HG03521 (cell line): Measurements from ENCODE around the gene ZNF629.
"Not testable (repeated sequence)": the region's sequence is repeated elsewhere in the genome, so short reads cannot be mapped to it uniquely, and the experiment has no call there.

Experiments used
- ATAC-seq: cut with Tn5 transposase; IDR thresholded peaks from one replicate; pipeline ENCODE4 v1.9.1; 2021; ENCODE audit warnings: mild to moderate bottlenecking, moderate library complexity; ENCODE audit not compliant: unreplicated experiment

ZNF629 gene

DNA sequence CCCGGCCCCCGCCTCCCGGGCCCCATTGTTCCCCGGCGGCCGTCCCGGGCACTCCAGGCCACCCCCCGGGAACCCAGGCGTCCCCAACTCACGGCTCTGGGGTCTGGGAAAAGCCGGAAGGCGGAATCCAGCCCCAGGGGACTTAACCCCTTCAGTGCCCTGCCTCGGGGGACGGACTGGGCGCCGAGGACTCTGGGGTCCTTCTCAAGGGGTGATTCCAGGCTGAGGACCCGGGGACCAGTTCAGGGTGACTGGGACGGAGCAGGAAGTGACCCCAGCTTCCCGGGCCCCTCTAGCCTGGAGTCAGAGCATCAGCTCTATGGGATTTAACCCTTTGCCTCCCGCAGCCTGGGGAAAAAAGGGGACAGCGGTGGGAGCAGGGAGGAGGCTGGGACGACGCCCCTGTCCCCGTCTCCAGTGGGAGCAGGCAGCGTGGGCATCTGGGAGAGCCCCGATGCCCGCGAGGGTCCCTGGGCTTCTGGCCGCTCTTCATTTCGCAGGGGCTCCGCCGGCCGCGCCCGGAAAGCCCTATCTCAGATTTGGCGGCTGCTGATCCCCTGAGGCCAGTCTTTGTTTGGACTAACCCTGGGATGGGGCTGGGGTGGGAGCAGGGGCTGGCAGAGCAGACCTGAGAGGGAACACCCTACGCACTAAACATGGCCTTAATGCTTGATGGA lies at the start of gene ZNF629:
ZNF629 (minus strand) TSS at position 270 of the 677 bp plus-strand sequence. CDS start 2,723 bp downstream, outside the sequence.
- no peak for ATAC-seq

DNA sequence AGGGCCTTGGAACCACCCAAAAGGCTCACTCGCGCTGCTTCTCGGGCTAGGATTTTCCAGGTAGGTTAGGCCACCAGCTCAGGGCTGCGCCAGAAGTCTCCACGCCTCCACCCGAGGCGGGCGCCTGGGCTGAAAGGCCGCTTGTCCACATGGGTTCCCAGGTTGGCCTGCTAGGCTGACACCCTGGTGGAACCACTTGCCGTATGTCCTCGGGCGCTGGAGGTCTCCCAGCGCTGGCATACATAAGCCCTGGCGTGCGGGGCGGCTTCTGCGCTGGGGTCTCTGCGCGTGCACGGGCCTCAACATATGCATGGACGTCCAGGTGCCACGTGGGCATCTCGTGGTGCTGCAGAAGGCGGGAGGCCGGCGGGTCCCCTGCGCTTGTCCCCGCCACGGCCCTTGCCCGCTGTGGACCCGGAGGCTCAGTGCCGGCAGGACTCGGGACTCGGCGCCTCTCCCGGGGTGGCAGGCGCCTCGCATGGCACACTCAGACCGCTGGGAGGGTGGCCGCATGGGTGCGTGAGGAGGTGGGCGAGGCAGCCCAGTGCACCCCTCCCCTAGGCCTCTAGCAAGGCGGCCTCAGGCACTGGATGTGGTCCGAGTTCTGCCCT lies 47.2 kb upstream of the ZNF629 start:
- ATAC-seq: no peak

DNA sequence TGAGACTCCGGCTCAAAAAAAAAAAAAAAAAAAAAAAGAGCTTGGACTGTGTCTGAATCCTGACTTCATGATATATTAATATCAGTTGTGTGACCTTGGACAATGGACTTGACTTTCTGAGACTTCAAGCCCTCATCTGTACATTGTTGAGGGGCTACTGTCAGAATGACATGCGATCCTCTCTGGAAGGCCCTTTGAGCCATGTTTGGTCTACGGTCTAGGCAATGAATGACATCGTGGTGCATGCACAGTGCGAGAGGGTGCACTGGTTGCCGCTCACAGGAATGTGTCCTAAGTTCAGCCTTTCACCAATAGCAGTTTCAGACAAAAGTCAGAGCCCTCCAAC lies 43.0 kb upstream of the ZNF629 start:
- no peak for ATAC-seq

DNA sequence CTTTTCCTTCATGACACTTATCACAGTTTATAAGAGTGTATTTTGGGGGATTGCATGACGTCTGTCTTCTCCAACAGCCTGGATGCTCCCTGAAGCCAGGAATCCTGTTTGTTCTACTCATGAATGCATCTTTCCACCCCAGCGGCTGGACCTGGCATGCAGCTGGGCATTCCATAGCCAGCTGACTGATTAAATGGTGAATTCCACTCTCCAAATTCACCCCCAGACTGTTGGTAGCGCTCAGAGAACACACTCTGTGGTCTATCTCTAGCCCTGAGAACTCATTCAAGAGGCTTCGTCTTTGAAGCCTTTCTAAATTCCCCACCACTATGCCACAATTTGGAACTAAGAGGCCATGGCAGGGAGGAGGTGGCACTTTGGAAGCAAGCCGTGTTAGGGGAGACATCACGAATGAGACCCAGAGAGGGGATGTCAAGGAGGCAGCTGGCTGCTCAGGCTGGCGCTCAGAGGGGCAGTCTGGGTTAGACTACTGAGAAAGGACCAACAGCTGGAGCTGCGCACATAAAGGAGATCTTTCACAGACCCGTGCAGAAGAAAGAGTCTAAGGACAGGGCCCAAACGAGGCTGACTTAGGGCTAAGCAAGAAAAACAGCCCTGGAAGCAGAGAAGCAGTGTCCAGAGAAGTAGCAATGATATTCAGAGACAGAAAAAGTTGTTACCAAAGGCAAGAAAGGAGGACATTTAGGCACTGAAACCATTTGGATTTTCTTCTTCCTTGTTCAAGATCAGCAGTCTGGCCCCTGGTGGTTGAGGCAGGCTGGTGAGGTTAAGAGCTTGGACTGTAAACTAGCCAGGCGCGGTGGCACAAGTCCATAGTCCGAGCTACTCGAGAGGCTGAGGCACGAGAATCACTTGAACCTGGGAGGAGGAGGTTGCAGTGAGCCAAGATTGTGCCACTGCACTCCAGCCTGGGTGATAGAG lies 42.4 kb upstream of the ZNF629 start:
- ATAC-seq: no peak

DNA sequence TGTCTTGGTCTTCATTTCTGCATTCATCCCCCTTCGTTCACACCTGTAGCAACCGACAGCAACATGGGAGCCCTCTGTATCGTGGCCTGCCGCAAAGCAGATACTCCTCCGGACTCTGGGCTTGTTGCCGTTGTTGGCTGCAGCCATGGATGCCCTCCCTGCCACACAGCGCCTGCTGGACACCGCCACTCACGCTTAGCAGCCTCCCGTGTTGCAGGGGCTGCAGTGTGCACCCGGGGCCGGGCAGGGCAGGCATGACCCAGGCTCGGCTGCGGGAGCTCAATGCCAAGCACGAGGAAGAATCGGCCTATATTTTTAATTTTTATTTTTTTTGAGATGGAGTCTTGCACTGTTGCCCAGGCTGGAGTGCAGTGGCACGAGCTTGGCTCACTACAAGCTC lies 34.9 kb upstream of the ZNF629 start:
- no peak for ATAC-seq

DNA sequence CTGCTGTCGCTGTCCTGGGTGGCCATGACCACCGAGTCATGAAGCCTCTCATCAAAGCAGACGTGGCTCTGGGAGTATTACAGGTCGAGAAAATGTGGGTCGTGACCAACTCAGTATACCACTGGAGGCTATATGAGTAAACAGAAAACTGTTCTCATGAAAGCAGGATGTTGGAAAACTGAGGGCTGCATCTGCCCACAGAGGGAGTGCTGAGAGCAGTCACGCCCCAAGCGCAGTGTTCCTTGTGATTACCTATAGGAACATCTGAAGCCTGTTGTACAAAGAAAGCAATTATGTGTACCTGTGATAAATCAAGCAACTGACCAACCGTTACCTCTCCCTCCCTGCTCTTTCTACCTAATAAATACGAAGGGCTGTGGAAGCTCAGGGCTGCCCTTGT lies 34.4 kb upstream of the ZNF629 start:
- not testable (repeated sequence) for ATAC-seq

DNA sequence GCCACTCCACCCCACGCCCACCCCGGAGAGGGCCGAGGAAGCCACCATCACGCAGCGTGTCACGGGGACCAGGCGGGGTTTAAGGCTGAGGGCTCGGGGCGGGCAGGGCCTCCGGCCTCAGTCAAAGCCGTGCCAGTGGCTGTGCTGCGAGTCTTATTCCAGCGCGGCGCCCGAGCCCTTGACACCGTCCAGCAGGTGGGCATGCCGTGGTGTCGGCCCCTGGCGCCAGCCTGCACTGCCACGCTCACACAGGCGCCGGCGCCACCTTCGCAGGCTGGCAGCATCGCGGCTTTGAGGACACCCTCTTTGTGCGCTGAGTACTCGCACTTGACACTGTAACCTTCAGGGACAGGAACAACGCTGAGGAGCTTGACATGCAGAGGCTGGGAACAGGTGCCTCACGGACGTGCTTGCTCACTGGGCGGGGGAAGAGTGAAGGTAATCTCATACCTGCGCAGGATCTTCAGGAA lies 34.0 kb upstream of the ZNF629 start:
- ATAC-seq: no peak

DNA sequence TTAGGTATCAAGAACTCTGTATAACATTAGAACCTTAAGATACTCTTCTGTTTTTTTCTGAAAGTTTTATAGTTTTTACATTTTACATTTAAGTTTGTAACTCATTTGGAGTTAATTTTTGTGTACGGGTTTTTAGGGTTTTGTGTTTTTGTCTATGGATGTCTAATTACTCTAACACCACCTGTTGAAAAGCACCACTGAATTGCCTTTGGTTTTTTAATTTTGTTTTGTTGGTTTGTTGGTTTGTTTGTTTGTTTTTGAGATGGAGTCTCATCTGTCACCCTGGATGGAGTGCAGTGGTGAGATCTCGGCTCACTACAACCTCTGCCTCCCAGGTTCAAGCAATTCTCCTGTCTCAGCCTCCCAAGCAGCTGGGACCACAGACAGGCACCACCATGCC lies 29.8 kb upstream of the ZNF629 start:
- ATAC-seq: no peak

DNA sequence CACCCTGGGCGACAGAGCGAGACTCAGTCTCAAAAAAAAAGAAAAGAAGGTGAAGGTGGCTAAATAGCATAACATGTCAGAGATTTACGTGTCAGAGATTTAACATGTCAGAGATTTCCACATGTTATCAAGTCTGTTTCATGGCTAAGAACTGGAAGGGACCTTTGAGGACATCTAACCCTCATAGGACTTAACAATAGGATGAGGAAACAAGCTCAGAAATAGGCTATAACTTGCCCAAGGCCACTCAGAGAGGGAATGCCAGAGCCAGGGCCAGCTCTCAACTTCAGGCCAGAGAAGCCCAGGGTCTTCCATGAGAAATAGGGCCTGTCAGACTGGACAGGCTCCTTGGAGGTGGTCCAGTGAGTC lies 26.8 kb upstream of the ZNF629 start:
- ATAC-seq: no peak

DNA sequence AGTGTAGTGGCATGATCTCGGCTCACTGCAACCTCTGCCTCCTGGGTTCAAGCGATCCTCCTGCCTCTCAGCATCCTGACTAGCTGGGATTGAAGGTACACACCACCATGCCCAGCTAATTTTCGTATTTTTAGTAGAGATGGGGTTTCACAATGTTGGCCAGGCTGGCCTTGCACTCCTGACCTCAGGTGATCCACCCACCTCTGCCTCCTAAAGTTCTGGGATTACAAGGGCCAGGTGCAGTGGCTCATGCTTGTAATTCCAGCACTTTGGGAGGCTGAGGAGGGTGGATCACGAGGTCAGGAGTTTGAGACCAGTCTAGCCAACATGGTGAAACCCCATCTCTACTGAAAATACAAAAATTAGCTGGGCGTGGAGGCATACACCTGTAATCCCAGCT lies 22.7 kb upstream of the ZNF629 start:
- ATAC-seq: not testable (repeated sequence)

DNA sequence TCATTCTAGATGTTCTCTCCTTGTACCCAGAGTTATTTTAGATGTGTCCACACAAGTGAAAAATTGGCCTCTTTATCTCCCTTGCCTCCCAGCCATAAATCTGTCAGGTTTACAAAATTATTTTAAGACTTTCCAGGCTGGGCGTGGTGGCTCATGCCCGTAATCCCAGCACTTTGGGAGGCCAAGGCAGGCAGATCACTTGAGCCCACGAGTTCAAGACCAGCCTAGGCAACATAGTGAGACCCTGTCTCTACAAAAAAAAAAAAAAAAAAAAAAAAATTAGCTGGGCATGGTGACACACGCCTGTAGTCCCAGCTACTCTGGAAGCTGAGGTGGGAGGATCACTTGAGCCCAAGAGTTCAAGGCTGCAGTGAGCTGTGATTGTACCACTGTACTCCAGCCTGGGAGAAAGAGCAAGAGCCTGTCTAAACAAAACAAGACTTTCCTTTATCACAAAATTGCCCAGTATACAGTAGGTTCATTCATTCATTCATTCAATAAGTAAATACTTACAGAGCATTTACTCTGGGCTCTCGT lies 22.0 kb upstream of the ZNF629 start:
- ATAC-seq: not testable (repeated sequence)

DNA sequence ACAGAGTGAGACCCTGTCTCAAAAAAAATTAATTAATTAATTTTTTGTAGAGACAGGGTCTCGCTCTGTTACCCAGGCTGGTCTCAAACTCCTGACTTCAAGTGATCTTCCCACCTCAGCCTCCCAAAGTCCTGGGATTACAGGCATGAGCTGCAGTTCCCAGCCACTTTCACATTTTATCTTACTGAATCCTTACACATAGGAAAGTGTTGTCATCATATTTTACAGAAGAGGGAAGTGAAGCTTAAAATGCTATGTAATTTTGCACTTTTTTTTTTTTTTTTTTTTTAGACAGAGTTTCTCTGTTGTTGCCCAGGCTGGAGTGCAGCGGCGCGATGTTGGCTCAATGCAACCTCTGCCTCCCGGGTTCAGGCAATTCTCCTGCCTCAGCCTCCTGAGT lies 21.1 kb upstream of the ZNF629 start:
- no peak for ATAC-seq

DNA sequence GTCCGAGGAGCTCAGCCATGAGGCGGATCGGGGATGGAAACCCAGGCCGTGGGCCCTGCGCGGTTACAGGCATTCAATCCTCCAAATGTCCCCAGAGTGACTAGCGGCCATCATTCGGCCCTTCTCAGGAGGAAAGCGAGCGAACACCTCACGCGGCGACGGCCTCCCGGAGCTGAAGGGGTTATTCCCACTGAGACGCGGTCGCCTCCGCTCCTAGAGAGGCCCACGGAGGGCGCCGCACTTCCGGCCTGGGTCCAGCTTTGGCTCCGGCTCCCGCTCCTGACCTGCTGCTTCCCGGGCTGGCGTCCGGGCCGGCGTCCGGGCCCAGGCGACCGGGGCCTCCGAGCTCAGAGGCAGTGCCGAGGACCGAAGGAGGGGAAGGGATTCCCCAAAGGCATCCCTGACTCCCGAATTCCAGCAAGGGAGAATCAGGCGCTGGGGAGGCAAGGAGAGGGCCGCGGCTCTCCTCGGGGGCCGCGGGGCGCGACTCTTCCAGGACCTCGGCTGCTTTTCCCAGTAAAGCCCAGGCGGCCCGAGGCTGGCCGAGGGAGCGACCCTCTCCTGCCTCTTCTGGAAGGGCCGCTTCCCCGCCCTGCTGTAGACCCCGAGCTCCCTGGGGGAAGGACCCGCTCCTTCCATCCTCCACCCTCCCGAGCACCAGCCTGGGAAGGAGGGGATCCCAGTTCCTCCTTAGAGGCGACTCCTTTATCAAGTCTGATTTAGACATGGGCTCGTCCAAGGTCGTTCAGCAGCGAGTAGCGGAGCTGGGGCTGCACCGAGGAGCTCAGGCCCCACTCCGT lies 18.6 kb upstream of the ZNF629 start:
- no peak for ATAC-seq

DNA sequence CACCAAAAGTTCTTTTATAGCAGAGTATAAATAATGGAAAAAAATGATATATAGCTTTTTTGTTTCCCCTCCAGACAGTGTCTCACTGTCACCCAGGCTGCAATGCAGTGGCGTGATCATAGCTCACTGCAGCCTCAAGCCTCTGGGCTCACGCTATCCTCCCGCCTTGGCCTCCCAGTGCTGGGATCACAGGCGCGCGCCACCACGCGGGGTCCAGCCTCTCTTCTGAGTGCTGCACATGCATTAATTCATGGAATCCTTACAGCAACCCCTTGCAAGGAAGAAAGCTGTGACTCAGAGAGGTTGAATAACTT lies 18.0 kb upstream of the ZNF629 start:
- no peak for ATAC-seq

DNA sequence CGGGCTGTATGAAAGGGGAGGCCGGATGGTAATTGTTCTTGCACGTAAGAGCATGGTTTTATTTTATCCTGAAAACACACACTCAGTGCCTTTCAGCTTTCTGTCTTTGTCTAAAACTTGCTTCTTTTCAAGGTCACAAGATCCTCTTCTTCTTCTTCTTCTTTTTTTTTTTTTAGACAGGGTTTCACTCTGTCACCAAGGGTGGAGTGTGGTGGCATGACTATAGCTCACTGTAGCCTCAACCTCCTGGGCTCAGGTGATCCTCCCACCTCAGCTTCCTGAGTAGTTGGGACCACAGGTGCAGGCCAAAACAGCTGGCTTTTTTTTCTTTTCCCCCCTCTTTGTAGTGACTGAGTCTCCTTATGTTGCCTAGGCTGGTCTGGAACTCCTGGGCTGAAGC lies 15.9 kb upstream of the ZNF629 start:
- ATAC-seq: no peak

DNA sequence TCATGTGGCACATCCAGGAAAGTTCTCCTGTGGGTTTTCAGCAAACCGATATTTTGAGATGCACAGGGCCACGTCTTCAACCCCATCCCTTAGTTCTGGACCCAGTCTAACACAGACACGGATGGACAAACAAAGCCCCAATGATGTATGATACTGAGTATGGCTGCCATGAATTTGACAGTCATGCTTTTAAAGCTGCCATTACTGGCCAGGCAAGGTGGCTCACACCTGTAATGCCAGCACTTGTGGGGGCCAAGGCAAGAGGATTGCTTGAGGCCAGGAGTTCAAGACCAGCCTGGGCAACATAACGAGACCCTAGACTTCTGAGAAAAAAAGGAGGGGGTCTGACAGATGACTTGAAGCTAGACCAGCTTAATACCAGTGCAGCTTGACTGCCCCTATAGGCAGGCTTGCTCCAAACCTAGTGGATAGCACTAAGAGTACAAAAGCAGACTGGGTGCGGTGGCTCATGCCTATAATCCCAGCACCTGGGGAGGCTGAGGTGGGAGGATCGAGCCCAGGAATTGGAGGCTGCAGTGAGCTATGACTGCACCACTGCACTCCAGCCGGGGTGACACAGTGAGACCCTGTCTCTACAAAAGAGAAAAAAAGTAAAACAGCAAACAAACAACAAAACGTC lies 10.8 kb upstream of the ZNF629 start:
- no peak for ATAC-seq

DNA sequence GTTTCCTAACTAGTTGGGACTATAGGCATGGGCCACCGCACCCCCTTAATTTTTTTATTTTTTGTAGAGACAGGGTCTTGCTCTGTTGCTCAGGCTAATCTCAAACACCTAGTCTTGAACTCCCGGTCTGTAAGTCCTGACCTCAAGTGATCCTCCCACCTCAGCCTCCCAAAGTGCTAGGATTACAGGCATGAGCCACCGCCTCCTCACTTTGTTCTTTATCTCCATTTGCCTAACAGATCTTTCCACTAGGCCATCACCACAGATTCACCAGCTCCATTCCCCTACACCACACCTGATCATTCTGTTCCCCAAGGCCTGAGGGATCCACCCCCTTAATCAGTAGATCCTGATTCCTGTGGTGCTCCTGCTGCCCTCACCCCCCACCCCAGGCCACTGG lies 7.6 kb upstream of the ZNF629 start:
- no peak for ATAC-seq

DNA sequence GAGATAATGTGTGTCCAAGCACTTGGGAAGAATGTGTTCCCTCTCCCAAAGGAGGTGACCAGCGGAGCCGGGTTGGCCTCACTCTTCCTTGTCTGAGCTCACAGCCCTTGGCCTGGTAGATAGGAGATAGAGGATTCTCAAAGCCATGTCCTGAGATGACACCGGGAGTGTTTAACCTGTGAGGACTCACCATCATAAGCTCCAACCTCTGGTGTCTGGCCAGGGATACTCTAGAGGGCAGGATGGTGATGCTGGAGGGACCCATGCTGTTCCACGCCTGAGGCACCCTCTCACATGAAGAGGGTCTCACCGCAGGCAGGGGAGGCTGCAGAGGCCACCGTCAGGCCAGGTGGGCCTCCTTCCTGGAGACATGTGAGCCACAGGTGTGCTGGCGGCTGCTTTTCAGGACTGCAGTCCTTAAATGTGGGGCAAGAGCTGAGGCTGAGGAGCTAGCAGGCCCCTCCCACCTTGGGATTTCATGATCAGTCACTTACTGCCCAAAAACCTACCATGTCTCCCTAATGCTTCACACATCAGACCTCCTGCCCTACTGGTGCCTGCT lies 6.6 kb upstream of the ZNF629 start:
- no peak for ATAC-seq

DNA sequence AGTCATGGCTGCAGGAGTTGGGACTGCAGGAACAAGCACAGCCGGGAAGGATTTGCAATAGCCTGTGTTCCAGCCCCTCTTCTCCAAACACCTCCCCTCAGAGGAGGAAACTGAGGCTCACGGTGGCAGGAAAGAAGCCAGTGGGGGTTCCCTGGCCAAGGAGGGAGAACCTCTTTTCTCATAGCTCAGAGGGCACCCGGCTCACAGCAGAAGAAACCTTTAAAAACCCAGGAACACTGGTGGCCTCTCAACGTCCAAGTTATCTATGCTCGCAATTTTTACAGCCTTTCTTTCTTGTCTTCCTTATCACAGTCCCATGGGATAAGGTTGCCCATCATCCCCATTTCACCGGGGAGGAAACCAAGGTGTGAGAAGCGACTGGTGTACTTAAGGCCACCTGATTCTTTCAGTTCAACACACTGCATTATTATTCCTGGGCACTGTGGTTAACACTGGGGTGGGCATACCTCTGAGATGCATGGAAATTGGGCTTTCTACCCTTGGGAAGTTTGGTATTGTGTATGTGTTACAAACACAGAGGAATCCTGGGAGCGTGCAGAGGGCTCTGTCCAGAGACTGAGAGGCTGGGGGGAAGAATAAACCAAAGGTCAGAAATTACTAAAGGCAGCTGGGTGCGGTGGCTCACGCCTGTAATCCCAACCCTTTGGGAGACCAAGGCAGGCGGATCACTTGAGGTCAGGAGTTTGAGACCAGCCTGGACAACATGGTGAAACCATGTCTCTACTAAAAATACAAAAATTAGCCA lies 791 bp upstream of the ZNF629 start:
- no peak for ATAC-seq
